Measurements from ENCODE around the gene NDUFB8.

NDUFB8 gene

DNA sequence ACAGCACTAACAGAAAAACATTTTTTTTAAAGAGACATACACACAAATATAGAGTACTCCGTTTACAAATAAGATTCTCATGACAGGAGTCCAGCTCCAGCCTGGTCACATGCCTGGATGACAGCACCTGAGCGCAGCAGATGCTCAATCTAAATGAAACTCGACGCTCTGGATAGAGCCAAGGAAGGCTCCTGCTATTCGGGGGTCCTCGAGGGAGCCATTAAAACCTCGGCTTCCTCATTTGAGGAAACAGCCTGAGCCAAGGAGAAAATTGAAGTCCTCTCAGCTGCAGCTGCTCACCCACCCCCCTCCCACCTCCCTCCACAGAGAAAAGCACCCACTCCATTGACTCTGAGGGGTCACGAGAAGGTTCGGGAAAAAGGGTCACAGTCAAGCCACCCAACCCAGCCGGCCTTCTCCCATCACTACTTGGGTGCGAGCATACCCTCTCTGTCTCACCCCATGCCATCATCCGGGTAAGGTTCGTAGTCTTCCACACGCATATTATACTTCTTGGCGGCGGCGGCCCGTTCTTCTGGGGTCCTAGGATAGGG lies 673 bp downstream of the NDUFB8 start:
- Histone ChIP-seq H3K27me3 (ENCODE audit: insufficient read depth, low read length) (no peaks in the 10 kb centered on the region), H3K9ac (ENCODE audit: low read length) (peak overlapping the region; percentile 94), H3K79me2 (ENCODE audit: insufficient read depth, low read length) (peaks cover 17% of the 10 kb centered on the region; the same call in 1 of the 2 replicates), H3K9me2 (ENCODE audit: low read depth, low read length) (no peaks in the 10 kb centered on the region), H3K4me2 (ENCODE audit: low read length) (peak overlapping the region; percentile 83), H3F3A (ENCODE audit: insufficient read depth, low read length) (no peaks in the 10 kb centered on the region), H3K36me3 (ENCODE audit: insufficient read depth, low read length) (peaks cover 23% of the 10 kb centered on the region), H3K4me1 (ENCODE audit: insufficient read depth, low read length, severe bottlenecking) (peaks cover 17% of the 10 kb centered on the region), H2AFZ (ENCODE audit: low read length) (no peak overlapping the region), H3K9me3 (ENCODE audit: low read length) (no peaks in the 10 kb centered on the region), H4K20me1 (ENCODE audit: insufficient read depth, low read length) (no peaks in the 10 kb centered on the region), H3K4me3 (ENCODE audit: low read depth, low read length, poor library complexity, severe bottlenecking) (peak overlapping the region; percentile 91), H3K27ac (ENCODE audit: low read depth, low read length, poor library complexity, severe bottlenecking) (peak overlapping the region; percentile 60)
- TF ChIP-seq, protein P1, sequence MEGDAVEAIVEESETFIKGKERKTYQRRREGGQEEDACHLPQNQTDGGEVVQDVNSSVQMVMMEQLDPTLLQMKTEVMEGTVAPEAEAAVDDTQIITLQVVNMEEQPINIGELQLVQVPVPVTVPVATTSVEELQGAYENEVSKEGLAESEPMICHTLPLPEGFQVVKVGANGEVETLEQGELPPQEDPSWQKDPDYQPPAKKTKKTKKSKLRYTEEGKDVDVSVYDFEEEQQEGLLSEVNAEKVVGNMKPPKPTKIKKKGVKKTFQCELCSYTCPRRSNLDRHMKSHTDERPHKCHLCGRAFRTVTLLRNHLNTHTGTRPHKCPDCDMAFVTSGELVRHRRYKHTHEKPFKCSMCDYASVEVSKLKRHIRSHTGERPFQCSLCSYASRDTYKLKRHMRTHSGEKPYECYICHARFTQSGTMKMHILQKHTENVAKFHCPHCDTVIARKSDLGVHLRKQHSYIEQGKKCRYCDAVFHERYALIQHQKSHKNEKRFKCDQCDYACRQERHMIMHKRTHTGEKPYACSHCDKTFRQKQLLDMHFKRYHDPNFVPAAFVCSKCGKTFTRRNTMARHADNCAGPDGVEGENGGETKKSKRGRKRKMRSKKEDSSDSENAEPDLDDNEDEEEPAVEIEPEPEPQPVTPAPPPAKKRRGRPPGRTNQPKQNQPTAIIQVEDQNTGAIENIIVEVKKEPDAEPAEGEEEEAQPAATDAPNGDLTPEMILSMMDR (IDR thresholded peaks at IDR 0.05; ENCODE audit: low read length): no peak
- TF ChIP-seq EZH2 (IDR thresholded peaks at IDR 0.05; ENCODE audit: borderline replicate concordance, low read length): no peak

DNA sequence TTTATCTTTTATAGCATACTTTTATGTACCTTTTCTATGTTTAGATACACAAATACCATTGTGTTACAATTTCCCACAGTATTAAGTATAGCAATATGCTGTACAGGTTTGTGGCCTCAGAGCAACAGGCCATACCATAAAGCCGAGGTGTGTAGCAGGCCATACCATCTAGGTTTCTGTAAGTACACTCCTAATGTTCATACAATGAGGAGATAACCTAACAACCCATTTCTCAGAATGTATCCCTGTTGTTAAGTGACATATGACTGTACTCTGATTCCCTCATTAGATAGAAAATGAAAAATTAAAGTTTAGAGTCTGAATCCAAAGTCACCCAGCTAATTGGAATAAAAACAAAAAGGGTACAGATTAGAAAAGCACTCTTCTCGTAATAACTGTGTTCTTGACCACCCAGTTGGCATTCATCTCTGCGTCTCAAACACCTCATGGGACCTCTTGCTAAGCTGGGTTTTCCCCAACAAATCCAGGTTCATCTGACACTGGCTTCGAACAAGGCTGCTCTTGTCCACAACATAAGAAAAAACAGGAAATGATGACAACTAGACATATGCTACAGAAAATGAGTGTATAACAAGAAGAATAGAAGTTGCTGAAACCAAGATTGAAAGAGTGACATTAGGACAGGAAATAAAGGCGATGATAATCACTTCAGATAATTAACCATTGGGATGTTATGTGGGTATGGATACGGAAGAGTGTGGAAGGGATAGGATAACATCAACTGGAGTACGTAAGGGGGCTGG lies 1.4 kb downstream of the NDUFB8 start:
- Histone ChIP-seq H2AFZ (ENCODE audit: low read length) (no peak overlapping the region), H3K27me3 (ENCODE audit: insufficient read depth, low read length) (no peaks in the 10 kb centered on the region), H3K27ac (ENCODE audit: low read depth, low read length, poor library complexity, severe bottlenecking) (peak overlapping the region; percentile 60), H3K36me3 (ENCODE audit: insufficient read depth, low read length) (peaks cover 29% of the 10 kb centered on the region), H3K4me3 (ENCODE audit: low read depth, low read length, poor library complexity, severe bottlenecking) (peak overlapping the region; percentile 91), H3K9me3 (ENCODE audit: low read length) (no peaks in the 10 kb centered on the region), H3K4me2 (ENCODE audit: low read length) (peak overlapping the region; percentile 83), H3K9me2 (ENCODE audit: low read depth, low read length) (no peaks in the 10 kb centered on the region), H3K9ac (ENCODE audit: low read length) (peak overlapping the region; percentile 94), H3F3A (ENCODE audit: insufficient read depth, low read length) (no peaks in the 10 kb centered on the region), H4K20me1 (ENCODE audit: insufficient read depth, low read length) (no peaks in the 10 kb centered on the region), H3K4me1 (ENCODE audit: insufficient read depth, low read length, severe bottlenecking) (peaks cover 17% of the 10 kb centered on the region), H3K79me2 (ENCODE audit: insufficient read depth, low read length) (peaks cover 17% of the 10 kb centered on the region; the same call in 1 of the 2 replicates)
- TF ChIP-seq, protein P1 (IDR thresholded peaks at IDR 0.05; ENCODE audit: low read length): no peak
- no peak for TF ChIP-seq EZH2 (IDR thresholded peaks at IDR 0.05; ENCODE audit: borderline replicate concordance, low read length)

DNA sequence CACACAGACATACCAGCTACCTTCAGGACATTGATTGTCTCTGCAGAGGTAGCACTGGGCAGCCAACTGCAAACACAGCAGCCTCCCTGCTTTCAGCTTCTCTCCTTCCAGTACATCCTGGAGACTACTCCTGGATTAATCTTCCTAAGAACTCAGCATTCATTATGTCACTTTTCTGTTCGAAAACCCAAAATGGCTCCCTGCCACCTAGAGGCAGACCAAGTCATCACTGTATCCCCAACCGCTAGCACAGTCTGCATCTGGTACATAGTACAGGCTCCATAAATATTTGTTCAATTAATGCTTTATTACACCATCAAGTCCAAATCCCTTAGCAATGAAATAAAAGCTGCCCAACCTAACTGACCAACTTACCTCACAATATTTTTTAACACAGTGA lies 5.0 kb downstream of the NDUFB8 start:
- Histone ChIP-seq H3K4me1 (ENCODE audit: insufficient read depth, low read length, severe bottlenecking) (peaks cover 10% of the 10 kb centered on the region), H3K4me3 (ENCODE audit: low read depth, low read length, poor library complexity, severe bottlenecking) (no peak overlapping the region), H3K9ac (ENCODE audit: low read length) (no peak overlapping the region), H3K4me2 (ENCODE audit: low read length) (no peak overlapping the region), H3K27ac (ENCODE audit: low read depth, low read length, poor library complexity, severe bottlenecking) (no peak overlapping the region), H3K9me3 (ENCODE audit: low read length) (no peaks in the 10 kb centered on the region), H3F3A (ENCODE audit: insufficient read depth, low read length) (no peaks in the 10 kb centered on the region), H3K27me3 (ENCODE audit: insufficient read depth, low read length) (no peaks in the 10 kb centered on the region), H3K9me2 (ENCODE audit: low read depth, low read length) (no peaks in the 10 kb centered on the region), H2AFZ (ENCODE audit: low read length) (no peak overlapping the region), H3K79me2 (ENCODE audit: insufficient read depth, low read length) (peaks cover 17% of the 10 kb centered on the region; the same call in 1 of the 2 replicates), H3K36me3 (ENCODE audit: insufficient read depth, low read length) (peaks cover 37% of the 10 kb centered on the region), H4K20me1 (ENCODE audit: insufficient read depth, low read length) (no peaks in the 10 kb centered on the region)
- TF ChIP-seq, protein P1 (IDR thresholded peaks at IDR 0.05; ENCODE audit: low read length): no peak; the same call in 1 of the 2 replicates
- no peak for TF ChIP-seq EZH2 (IDR thresholded peaks at IDR 0.05; ENCODE audit: borderline replicate concordance, low read length)

All from OCI-LY1 (cell line).